H1 (cell line): ENCODE data around the gene RSPO3.

Source experiments
- CTCF ChIP-seq, 3 experiments: IDR thresholded peaks; 1 replicate in 2 of 3; 2 replicates in 1 of 3; pipeline versions ENCODE4 v1.5.1 to v1.6.1; 2011; ENCODE audit warnings: low read length in 3 of 3, mild to moderate bottlenecking in 3 of 3, inconsistent platforms in 2 of 3, low read depth in 1 of 3, moderate library complexity in 1 of 3; ENCODE audit not compliant: insufficient read depth in 1 of 3; ENCODE audit errors: control extremely low read depth in 1 of 3
- EGR1 ChIP-seq: IDR thresholded peaks from 2 replicates; pipeline ENCODE4 v1.6.1; 2011; ENCODE audit warnings: low read depth, low read length, borderline replicate concordance
- MAX ChIP-seq: IDR thresholded peaks from 2 replicates; pipeline ENCODE4 v1.6.1; 2012; ENCODE audit warnings: inconsistent platforms
- POLR2AphosphoS5 ChIP-seq: IDR thresholded peaks from 2 replicates; pipeline ENCODE4 v1.6.1; 2011; ENCODE audit warnings: low read depth, low read length
- RXRA ChIP-seq: IDR thresholded peaks from 2 replicates; pipeline ENCODE4 v1.6.1; 2011; ENCODE audit warnings: low read depth, mild to moderate bottlenecking, low read length, moderate library complexity; ENCODE audit not compliant: insufficient read depth
- SIN3A ChIP-seq, 2 experiments: IDR thresholded peaks in 1 of 2; conservative IDR thresholded peaks in 1 of 2; 2 replicates each; pipeline ENCODE4 v1.6.1; 2011 to 2012; ENCODE audit warnings: low read length in 2 of 2, improper control_type of control experiment in 1 of 2, low read depth in 1 of 2, mild to moderate bottlenecking in 1 of 2
- YY1 ChIP-seq: IDR thresholded peaks from 2 replicates; pipeline ENCODE4 v1.6.1; 2011; ENCODE audit warnings: low read depth, mild to moderate bottlenecking, low read length

GRCh38 chr6:127111526-127111925 lies 6.9 kb upstream of the RSPO3 start:
- TF ChIP-seq RXRA, result no peak
- TF ChIP-seq CTCF (IDR thresholded peaks at IDR 0.05; ENCODE audit: control extremely low read depth in 1 of 3, insufficient read depth in 1 of 3, low read depth in 1 of 3, low read length in 3 of 3), result no peak
- TF ChIP-seq SIN3A (conservative IDR thresholded peaks at IDR 0.05 in 1 of 2, IDR thresholded peaks at IDR 0.05 in 1 of 2; ENCODE audit: low read depth in 1 of 2, low read length in 2 of 2), result no peak
- no peak for TF ChIP-seq YY1
- TF ChIP-seq MAX, result no peak
- no peak for TF ChIP-seq POLR2AphosphoS5
- no peak for TF ChIP-seq EGR1
